Activated CD4-positive, alpha-beta T cell treated with anti-CD3 and anti-CD28 coated beads, Interleukin-2, amount 10 ng/mL, durations not matched to agents 24 days and 14 days (primary cell): ENCODE results near the gene LCN1. TPM values are rescaled to one million over a fixed set of nuclear protein-coding genes. Genes with fewer than 3 reads are reported as not detected.
"Not testable (repeated sequence)": the region's sequence is repeated elsewhere in the genome, so short reads cannot be mapped to it uniquely, and the experiment has no call there.

Experiments
- DNase-seq: peaks from one replicate; pipeline ENCODE4 v3.0.0; 2022
- H3K27ac Mint-ChIP-seq: one replicate; pipeline ENCODE4 v1.8.0; 2022; ENCODE audit warnings: mild to moderate bottlenecking, mixed read lengths
- H3K27me3 Mint-ChIP-seq: one replicate; pipeline ENCODE4 v1.8.0; 2022; ENCODE audit warnings: mixed read lengths
- H3K36me3 Mint-ChIP-seq: one replicate; pipeline ENCODE4 v1.8.0; 2022; ENCODE audit warnings: low read depth, mild to moderate bottlenecking, mixed read lengths
- H3K4me1 Mint-ChIP-seq: one replicate; pipeline ENCODE4 v1.8.0; 2021; ENCODE audit warnings: mixed read lengths
- H3K4me3 Mint-ChIP-seq: one replicate; pipeline ENCODE4 v1.8.0; 2022; ENCODE audit warnings: mild to moderate bottlenecking, moderate library complexity, mixed read lengths
- H3K9me3 Mint-ChIP-seq: one replicate; pipeline ENCODE4 v1.8.0; 2021; ENCODE audit warnings: mixed read lengths
- intact Hi-C: fragments of 100-400 bp; cut with micrococcal nuclease; formaldehyde crosslinking; loops from one replicate; pipeline ENCODE4 v1.15.1; 2023
- total RNA-seq: library from RNA; stranded (reverse); gene quantifications from 2 replicates; pipeline ENCODE4 v1.2.3, GENCODE V29; 2022

Gene LCN1
- total RNA-seq, 1 donor from 2014 or later, result not detected

DNA sequence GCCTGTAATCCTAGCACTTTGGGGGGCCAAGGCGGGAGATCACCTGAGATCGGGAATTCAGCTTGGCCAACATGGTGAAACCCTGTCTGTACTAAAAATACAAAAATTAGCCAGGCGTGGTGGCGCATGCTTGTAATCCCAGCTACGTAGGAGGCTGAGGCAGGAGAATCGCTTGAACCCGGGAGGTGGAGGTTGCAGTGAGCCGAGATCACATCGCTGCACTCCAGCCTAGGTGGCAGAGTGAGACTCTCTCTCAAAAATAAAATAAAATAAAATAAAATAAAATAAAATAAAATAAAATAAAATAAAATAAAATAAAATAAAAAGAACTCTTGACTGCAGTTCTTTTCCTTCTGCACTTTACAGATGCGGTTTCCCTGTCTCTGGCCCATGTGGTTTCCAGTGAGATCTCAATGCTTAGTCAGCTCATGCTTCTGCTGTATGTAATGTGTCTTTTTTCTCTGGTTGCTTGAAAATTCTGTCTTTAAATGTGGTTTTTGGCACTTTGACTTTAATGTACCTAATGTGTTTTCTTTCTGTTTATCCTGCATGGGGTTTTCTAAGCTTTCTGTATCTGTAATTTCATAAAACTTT is 7.7 kb downstream of the LCN1 start:
- H3K4me3 Mint-ChIP-seq, H3K36me3 Mint-ChIP-seq, H3K4me1 Mint-ChIP-seq, H3K27ac Mint-ChIP-seq, DNase-seq, intact Hi-C loops, H3K9me3 Mint-ChIP-seq, H3K27me3 Mint-ChIP-seq: not testable (repeated sequence)

DNA sequence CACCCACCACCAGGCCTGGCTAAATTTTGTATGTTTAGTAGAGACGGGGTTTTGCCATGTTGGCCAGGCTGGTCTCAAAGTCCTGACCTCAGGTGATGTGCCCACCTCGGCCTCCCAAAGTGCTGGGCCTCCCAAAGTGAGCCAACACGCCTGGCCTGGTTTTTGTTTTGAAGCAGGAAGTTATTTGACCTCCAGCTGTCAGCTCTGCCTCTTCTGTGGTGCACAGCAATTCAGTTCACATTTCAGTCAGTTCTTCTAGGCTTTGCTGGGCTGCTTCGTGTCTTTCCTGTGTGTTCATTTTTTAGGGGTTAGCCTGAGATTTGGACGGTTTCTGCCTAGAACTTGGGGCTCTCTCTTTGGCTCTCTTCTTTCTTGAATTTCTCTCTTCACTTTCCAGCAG is 8.9 kb downstream of the LCN1 start:
- H3K4me3 Mint-ChIP-seq, result no peak overlapping the region
- peaks cover 7% of the 10 kb centered on the region for H3K27me3 Mint-ChIP-seq
- H3K4me1 Mint-ChIP-seq, result no peaks in the 10 kb centered on the region
- no peak for DNase-seq
- H3K36me3 Mint-ChIP-seq, result no peaks in the 10 kb centered on the region
- H3K9me3 Mint-ChIP-seq, result no peaks in the 10 kb centered on the region
- no peak overlapping the region for H3K27ac Mint-ChIP-seq
- intact Hi-C loops, result no loop called here

DNA sequence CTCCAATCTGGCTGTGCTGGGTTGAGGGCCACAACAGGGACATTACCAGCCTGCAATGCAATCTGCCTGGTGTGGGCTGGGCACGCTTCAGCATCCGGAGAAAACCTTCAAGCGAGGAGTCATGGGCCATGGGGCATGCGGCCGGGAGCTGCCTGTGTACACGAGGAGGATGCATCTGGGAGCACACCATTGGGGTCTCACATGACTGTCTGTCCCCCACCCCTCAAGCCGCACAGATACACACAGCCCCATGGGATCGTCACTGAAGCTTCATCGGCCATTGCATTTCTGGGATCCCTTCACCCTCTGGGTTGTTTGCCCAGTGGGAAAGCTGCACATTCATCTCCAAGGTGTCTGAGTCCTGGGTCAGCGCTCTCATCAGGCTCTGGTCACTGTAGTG is 9.9 kb downstream of the LCN1 start:
- no peaks in the 10 kb centered on the region for H3K36me3 Mint-ChIP-seq
- no peak for DNase-seq
- peaks cover 7% of the 10 kb centered on the region for H3K27me3 Mint-ChIP-seq
- H3K9me3 Mint-ChIP-seq, result no peaks in the 10 kb centered on the region
- intact Hi-C loops, result no loop called here
- H3K27ac Mint-ChIP-seq, result no peak overlapping the region
- no peaks in the 10 kb centered on the region for H3K4me1 Mint-ChIP-seq
- no peak overlapping the region for H3K4me3 Mint-ChIP-seq

DNA sequence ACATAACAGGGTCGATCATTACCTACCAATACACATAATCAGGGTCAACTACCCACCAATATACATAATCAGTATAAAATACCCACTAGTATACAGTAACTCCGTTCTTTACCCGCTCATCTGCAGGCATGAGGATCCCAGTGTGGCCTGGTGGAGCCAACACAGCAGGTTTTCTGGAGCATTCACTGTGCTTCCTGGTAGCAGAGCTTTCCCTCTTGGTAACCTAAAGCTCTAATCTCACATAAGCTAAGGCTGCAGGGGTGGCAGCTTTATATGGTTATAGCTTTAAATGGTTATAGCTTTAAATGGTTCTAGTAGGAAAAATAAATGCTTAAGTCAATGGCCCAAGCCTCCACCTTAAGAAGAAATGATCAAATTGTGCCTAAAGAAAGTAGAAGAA is 11.9 kb downstream of the LCN1 start:
- intact Hi-C loops, result no loop called here
- peaks cover 15% of the 10 kb centered on the region for H3K27me3 Mint-ChIP-seq
- H3K27ac Mint-ChIP-seq, result no peak overlapping the region
- no peak overlapping the region for H3K4me3 Mint-ChIP-seq
- DNase-seq, result no peak
- no peaks in the 10 kb centered on the region for H3K9me3 Mint-ChIP-seq
- H3K36me3 Mint-ChIP-seq, result no peaks in the 10 kb centered on the region
- no peaks in the 10 kb centered on the region for H3K4me1 Mint-ChIP-seq

DNA sequence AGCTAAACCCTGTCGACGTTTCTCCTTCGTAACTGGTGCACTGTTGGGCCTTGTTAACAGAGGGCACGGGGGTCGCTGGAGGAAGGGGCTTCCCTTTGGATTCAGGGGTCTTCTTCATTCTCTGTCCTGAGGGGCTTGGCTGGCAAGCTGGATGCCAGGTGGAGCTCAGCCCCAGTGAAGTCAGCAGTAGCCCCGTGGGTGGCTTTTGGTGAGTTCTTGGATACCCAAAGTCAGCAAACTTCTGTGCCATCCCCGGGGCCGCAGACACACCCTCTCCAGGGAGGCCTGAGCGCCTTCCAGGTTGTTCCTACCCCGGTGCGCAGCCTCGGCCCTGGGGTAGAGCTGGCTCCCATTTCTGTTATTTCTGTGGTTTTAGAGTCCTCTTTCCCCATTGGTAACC is 12.4 kb downstream of the LCN1 start:
- DNase-seq, result no peak
- H3K27ac Mint-ChIP-seq, result no peak overlapping the region
- no peak overlapping the region for H3K4me3 Mint-ChIP-seq

DNA sequence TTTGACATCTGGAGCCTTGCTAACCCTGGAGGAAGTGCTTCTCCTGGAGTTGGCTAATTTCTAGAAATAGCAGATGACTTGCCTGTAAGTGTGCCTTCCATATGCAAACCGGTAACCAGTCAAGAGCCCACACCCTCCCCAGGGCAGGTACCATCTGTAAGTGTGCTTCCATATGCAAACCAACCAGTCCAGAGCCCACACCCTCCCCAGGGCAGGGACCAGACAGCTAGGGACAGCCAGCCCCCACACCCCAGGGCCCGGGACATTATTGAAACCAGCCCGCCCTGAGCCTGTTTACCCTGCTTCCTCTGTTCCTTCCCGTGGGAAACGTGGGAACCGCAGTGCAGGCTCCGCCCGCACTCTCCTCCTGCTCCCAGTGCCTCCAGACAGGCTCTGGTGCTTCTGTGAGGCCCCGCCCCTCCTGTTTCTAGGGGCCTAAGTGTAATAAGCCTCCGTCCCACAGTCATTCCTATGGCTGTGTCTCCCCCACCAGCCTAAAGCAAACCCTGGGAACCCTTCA is 13.0 kb downstream of the LCN1 start:
- DNase-seq, H3K9me3 Mint-ChIP-seq, H3K4me3 Mint-ChIP-seq, intact Hi-C loops, H3K36me3 Mint-ChIP-seq, H3K27ac Mint-ChIP-seq, H3K4me1 Mint-ChIP-seq: not testable (repeated sequence)
- H3K27me3 Mint-ChIP-seq, result peaks cover 18% of the 10 kb centered on the region

More for the DNA sequence above, 12.4 kb downstream of the LCN1 start:
- peaks cover 16% of the 10 kb centered on the region for H3K27me3 Mint-ChIP-seq
- no peaks in the 10 kb centered on the region for H3K4me1 Mint-ChIP-seq
- no peaks in the 10 kb centered on the region for H3K36me3 Mint-ChIP-seq
- no peaks in the 10 kb centered on the region for H3K9me3 Mint-ChIP-seq
- intact Hi-C loops, result no loop called here

DNA sequence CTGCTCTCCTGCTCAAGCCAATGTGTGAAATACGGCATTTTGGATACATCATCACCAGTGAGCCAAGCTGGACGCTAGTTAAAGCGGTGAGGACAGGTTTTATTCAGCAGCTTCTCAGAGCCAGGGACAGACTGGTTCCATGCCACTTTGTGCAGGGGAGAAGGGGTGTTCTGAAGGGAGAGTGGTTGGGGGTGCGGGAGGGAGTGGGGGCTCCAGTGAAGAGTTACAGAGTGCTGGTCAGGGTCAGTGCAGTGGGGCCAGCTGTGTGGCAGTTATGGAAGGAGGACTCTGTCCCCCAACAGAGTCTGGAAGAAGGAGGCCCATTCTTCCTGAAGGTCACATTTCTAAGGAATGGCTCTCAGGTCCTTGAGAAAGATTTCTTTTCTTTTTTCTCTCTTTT is 13.6 kb downstream of the LCN1 start:
- H3K4me3 Mint-ChIP-seq, intact Hi-C loops: not testable (repeated sequence)

DNA sequence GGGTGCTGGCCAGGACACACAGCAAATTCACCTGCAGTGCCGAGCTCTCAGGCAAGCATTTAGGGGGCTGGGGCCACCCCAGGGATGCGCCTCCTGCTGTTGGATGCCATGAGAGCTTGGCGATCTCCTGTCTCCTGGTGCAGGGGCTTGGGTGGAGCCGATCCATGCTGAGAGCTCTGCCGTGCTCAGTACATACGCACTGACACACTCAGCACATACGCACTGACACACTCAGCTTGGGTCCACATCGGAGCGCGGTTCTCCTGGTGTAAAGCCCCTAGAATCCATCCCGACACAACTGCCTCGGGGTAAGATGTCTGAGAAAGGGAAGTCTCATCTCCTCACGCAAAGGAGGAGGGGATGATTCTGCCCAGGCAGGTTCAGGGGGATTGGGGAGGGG is 14.4 kb downstream of the LCN1 start:
- not testable (repeated sequence) for H3K4me1 Mint-ChIP-seq

More for the DNA sequence above, 13.6 kb downstream of the LCN1 start:
- H3K27me3 Mint-ChIP-seq, result peaks cover 19% of the 10 kb centered on the region
- not testable (repeated sequence) for H3K4me1 Mint-ChIP-seq, DNase-seq, H3K9me3 Mint-ChIP-seq, H3K27ac Mint-ChIP-seq, H3K36me3 Mint-ChIP-seq

DNA sequence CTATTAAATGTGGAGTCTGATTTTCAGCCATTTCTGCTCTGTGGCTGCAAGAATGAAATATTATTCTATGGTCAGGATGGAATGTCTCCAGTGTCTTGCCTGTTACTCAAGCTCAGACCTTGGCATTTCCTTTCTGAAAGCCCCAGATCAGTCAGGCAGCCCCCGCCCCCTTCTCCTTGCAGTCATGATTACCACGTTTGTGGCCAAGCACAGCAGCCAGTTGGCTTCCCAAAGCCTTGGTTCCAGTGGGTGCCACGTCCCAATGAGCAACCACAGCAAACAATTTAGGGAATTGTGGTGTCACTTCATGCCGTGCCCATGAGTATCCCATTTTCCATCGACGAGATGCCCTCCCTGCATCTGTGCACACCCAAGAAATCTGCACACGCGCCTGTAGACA is 15.0 kb downstream of the LCN1 start:
- peaks cover 19% of the 10 kb centered on the region for H3K27me3 Mint-ChIP-seq
- no peak overlapping the region for H3K4me3 Mint-ChIP-seq
- no peak for DNase-seq
- intact Hi-C loops, result no loop called here
- no peaks in the 10 kb centered on the region for H3K36me3 Mint-ChIP-seq
- no peak overlapping the region for H3K27ac Mint-ChIP-seq
- H3K4me1 Mint-ChIP-seq, result no peaks in the 10 kb centered on the region
- H3K9me3 Mint-ChIP-seq, result no peaks in the 10 kb centered on the region

More for the DNA sequence above, 14.4 kb downstream of the LCN1 start:
- H3K27ac Mint-ChIP-seq, H3K9me3 Mint-ChIP-seq, DNase-seq, intact Hi-C loops, H3K36me3 Mint-ChIP-seq, H3K4me3 Mint-ChIP-seq: not testable (repeated sequence)
- H3K27me3 Mint-ChIP-seq, result peaks cover 19% of the 10 kb centered on the region

DNA sequence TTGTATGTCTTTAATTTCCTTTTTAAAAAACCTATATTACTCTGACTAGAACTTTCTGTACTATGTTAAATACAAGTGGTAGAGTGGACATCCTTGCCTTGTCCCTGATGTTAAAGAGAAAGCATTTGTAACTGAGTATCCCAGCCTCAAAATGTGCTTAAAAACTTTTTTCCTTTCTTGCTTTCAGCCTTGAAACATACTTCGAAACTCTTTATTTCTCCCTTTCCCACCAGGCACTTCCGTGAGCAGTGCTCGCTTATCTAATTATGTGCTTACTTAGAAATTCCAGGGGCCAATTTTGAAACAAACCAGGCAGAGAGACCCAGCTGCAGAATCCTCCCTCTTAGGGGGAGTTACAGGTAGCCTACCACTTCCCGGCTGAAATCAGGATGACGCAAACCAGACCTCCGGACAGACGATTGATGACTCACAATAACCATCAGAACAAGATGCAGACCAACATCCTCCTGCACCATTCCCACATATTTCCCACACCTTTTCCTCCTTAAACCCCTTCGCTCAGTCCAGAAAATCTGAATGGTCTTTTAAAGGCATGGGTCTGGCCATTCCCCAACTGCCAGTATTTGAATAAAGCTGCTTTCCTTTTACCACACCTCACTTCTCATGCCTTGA is 22.1 kb downstream of the LCN1 start:
- H3K9me3 Mint-ChIP-seq, intact Hi-C loops, H3K36me3 Mint-ChIP-seq, DNase-seq, H3K4me1 Mint-ChIP-seq, H3K27ac Mint-ChIP-seq, H3K4me3 Mint-ChIP-seq: not testable (repeated sequence)
- H3K27me3 Mint-ChIP-seq, result peaks cover 13% of the 10 kb centered on the region

DNA sequence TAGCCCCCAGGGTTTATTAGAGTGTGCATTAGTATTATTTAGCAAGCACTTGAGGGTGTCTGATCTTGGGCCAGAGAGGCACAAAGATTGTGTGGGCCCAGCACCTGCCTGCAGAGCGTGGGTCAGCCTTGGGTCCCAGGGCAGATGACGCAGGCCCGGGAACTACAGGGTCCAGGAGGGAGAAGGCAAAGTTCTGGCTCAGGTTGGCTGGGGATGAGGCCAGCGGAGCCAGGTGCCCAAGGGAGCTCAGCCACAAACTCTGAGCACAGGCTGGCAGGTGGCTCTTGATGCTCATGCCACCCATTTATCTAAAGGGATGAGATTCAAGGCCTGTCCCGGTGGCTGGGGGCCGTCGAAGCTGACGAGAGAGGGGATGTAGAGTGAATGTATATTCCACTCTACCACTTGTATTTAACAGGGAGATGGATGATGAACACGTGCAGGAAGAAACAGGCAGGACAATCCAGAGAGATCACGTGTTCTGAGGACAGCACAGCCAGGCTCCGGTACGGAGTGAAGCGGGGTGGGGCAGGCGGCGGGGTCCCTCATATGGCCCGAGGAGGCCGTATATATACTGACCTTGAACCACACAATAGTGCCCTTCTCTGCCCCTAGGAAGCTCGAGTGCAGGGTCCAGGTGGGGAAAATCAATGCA is 23.9 kb downstream of the LCN1 start:
- H3K36me3 Mint-ChIP-seq, result no peaks in the 10 kb centered on the region
- peaks cover 10% of the 10 kb centered on the region for H3K27me3 Mint-ChIP-seq
- no peaks in the 10 kb centered on the region for H3K4me1 Mint-ChIP-seq
- no peak for DNase-seq
- no peaks in the 10 kb centered on the region for H3K9me3 Mint-ChIP-seq
- H3K4me3 Mint-ChIP-seq, result no peak overlapping the region
- intact Hi-C loops, result no loop called here
- H3K27ac Mint-ChIP-seq, result no peak overlapping the region

DNA sequence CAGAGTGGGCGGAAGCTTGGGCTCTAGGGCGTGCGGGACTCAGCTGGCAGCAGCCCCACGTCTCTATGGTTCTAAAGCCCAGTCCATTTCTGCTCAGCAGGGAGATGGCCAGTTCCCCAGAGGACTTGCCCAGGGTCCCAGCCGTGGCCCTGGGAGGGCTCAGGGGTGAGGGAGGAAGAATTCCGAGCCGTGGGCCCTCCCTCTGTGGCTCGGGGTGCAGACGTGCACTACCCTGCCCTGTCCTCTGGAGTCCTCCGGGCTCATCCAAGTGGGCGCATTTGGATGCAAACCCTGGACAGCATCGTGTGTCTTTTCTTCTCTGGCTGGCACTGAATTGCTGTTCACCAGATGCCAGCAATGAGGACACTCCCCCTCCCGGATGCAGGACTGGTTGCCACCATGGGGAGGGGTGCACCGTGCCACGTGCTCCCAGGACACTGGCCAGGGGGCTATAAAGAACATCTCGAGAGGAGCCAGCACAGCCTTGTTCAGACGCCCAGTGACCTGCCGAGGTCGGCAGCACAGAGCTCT is 24.5 kb downstream of the LCN1 start, which contains the start of gene OBP2A:
Gene OBP2A, plus strand, starts transcription at position 481 of the 531 bp plus-strand sequence. CDS start 55 bp downstream, outside the sequence.
- H3K27ac Mint-ChIP-seq, H3K9me3 Mint-ChIP-seq, H3K4me3 Mint-ChIP-seq, H3K4me1 Mint-ChIP-seq, H3K36me3 Mint-ChIP-seq, intact Hi-C loops, DNase-seq: not testable (repeated sequence)
- peaks cover 10% of the 10 kb centered on the region for H3K27me3 Mint-ChIP-seq

DNA sequence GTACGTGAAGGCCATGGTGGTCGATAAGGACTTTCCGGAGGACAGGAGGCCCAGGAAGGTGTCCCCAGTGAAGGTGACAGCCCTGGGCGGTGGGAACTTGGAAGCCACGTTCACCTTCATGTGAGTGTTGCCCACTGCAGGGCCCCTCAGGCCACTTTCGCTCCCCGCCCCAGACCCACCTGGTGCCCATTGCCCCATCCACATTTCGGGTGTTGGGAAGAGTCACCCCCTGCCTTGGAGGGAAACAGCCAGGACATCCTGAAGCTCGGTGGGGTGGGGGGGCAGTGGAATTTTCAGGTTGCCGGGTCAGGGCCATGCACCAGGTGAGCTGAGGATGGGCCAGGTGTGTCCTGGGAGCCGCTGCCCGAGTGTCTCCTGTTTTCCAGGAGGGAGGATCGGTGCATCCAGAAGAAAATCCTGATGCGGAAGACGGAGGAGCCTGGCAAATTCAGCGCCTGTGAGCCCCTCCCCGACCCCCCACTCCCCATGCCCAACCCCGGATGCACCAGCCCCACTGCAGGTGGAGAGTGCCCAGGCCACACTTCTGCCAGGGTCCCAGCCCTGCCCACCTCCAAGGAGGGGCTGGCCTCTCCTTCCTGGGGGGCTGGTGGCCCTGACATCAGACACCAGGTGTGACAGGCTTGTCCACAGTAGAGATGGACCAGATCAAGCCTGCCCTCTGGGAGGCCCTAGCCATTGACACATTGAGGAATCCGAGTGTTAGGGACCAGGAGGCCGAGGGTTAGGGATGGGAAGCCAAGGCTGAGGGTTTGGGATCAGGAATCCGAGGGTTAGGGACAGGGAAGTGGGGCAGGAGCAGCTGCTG is 25.8 kb downstream of the LCN1 start:
- H3K9me3 Mint-ChIP-seq, H3K4me1 Mint-ChIP-seq, H3K4me3 Mint-ChIP-seq, DNase-seq, H3K27ac Mint-ChIP-seq, intact Hi-C loops, H3K36me3 Mint-ChIP-seq: not testable (repeated sequence)
- H3K27me3 Mint-ChIP-seq, result peaks cover 10% of the 10 kb centered on the region
